GM12865 (cell line): Measurements from ENCODE around the gene ZNF483.
A peak's percentile ranks its signal among the peaks of the same experiment; 100 is the strongest.

Source experiments
- DNase-seq: peaks from one replicate; pipeline ENCODE4 v3.0.0; 2010; ENCODE audit warnings: low read depth
- H3K4me3 ChIP-seq: 2 replicates; pipeline ENCODE4 v1.5.1; 2011; ENCODE audit warnings: mild to moderate bottlenecking, low read depth, low read length, control low read depth
- CTCF ChIP-seq: IDR thresholded peaks from 2 replicates; pipeline ENCODE4 v1.5.1; 2011; ENCODE audit warnings: low read length, control low read depth, low read depth, inconsistent platforms; ENCODE audit not compliant: insufficient read depth; ENCODE audit errors: missing control alignments

ZNF483 gene

GRCh38 chr9:111525056-111525977 lies at the start of gene ZNF483:
ZNF483 (plus strand) TSS chr9:111525179; CDS start chr9:111527396, 2,217 bp downstream.
- no peak for TF ChIP-seq CTCF
- peak; percentile 58 for DNase-seq
- peak within 1 kb of the TSS; percentile 44 for H3K4me3 ChIP-seq

- no peak for TF ChIP-seq CTCF
- no peak overlapping the region for H3K4me3 ChIP-seq
- no peak for DNase-seq
These were observed 49.8 kb upstream of the ZNF483 start for GRCh38 chr9:111475195-111475594.

GRCh38 chr9:111477677-111478076 lies 47.3 kb upstream of the ZNF483 start:
- DNase-seq: no peak
- no peak overlapping the region for H3K4me3 ChIP-seq
- TF ChIP-seq CTCF: no peak

- DNase-seq: no peak
- no peak for TF ChIP-seq CTCF
- peak overlapping the region; percentile 60 for H3K4me3 ChIP-seq
These were observed 42.9 kb upstream of the ZNF483 start for GRCh38 chr9:111481885-111482636.

GRCh38 chr9:111482694-111483438 lies 42.1 kb upstream of the ZNF483 start:
- peak; percentile 87 for DNase-seq
- TF ChIP-seq CTCF: no peak

GRCh38 chr9:111483439-111483857 lies 41.5 kb upstream of the ZNF483 start:
- DNase-seq: no peak
- H3K4me3 ChIP-seq: peak overlapping the region; percentile 40
- no peak for TF ChIP-seq CTCF

More at GRCh38 chr9:111482694-111483438, 42.1 kb upstream of the ZNF483 start:
- peak overlapping the region; percentile 60 for H3K4me3 ChIP-seq
